Osteocyte (in vitro differentiated cells): ENCODE data around the gene SKOR2. TPM values are rescaled to one million over a fixed set of nuclear protein-coding genes. Genes with fewer than 3 reads are reported as not detected.
"Not testable (repeated sequence)": the region's sequence is repeated elsewhere in the genome, so short reads cannot be mapped to it uniquely, and the experiment has no call there.

Source experiments
- DNase-seq: peaks from one replicate; pipeline ENCODE4 v3.0.0; 2021; ENCODE audit warnings: mixed read lengths; ENCODE audit not compliant: unreplicated experiment; ENCODE audit errors: extremely low spot score
- H3K27ac Mint-ChIP-seq: one replicate; pipeline ENCODE4 v1.8.0; 2021; ENCODE audit warnings: mild to moderate bottlenecking, mixed read lengths; ENCODE audit not compliant: unreplicated experiment
- H3K27me3 Mint-ChIP-seq: one replicate; pipeline ENCODE4 v1.8.0; 2021; ENCODE audit warnings: mixed read lengths; ENCODE audit not compliant: unreplicated experiment
- H3K36me3 Mint-ChIP-seq: one replicate; pipeline ENCODE4 v1.8.0; 2021; ENCODE audit warnings: mixed read lengths; ENCODE audit not compliant: unreplicated experiment
- H3K4me1 Mint-ChIP-seq: one replicate; pipeline ENCODE4 v1.8.0; 2021; ENCODE audit warnings: mixed read lengths; ENCODE audit not compliant: unreplicated experiment
- H3K4me3 Mint-ChIP-seq: one replicate; pipeline ENCODE4 v1.8.0; 2021; ENCODE audit warnings: mild to moderate bottlenecking, moderate library complexity, mixed read lengths; ENCODE audit not compliant: unreplicated experiment
- H3K9me3 Mint-ChIP-seq: one replicate; pipeline ENCODE4 v1.8.0; 2021; ENCODE audit warnings: mixed read lengths; ENCODE audit not compliant: unreplicated experiment
- total RNA-seq: library from RNA; stranded (reverse); gene quantifications from 2 replicates; pipeline ENCODE4 v1.2.1, GENCODE V29; 2021
- TF ChIP-seq, protein P1 (sequence below): fragments of 200-600 bp; sonication (generic); IDR thresholded peaks from 2 replicates; pipeline ENCODE4 v1.5.0; 2021; ENCODE audit warnings: antibody characterized with exemption, mild to moderate bottlenecking, moderate library complexity

Gene SKOR2
- total RNA-seq, 1 donor from 2014 or later = not detected

DNA sequence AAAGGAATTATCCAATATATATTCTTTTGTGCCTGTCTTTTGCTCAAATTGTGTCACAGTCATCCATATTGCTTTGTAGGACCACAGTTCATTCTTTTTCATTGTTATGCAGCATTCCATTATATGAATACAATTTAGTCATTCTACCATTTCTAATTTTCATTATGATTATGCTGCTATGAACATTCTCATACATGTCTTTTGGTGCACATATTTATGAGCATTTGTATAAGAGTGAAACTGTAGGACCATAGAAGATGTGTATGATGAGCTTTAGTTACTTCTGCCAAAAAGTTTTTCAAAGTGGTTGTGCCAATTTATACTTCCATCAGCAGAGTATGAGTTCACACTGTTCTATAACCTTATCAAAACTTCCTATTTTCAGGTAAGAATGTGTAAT lies 83.0 kb downstream of the SKOR2 start:
- Mint-ChIP-seq H3K27me3 (no peaks in the 10 kb centered on the region), H3K27ac (no peak overlapping the region), H3K4me1 (peaks cover 10% of the 10 kb centered on the region), H3K36me3 (no peaks in the 10 kb centered on the region), H3K9me3 (no peaks in the 10 kb centered on the region), H3K4me3 (no peak overlapping the region)
- TF ChIP-seq, protein P1, sequence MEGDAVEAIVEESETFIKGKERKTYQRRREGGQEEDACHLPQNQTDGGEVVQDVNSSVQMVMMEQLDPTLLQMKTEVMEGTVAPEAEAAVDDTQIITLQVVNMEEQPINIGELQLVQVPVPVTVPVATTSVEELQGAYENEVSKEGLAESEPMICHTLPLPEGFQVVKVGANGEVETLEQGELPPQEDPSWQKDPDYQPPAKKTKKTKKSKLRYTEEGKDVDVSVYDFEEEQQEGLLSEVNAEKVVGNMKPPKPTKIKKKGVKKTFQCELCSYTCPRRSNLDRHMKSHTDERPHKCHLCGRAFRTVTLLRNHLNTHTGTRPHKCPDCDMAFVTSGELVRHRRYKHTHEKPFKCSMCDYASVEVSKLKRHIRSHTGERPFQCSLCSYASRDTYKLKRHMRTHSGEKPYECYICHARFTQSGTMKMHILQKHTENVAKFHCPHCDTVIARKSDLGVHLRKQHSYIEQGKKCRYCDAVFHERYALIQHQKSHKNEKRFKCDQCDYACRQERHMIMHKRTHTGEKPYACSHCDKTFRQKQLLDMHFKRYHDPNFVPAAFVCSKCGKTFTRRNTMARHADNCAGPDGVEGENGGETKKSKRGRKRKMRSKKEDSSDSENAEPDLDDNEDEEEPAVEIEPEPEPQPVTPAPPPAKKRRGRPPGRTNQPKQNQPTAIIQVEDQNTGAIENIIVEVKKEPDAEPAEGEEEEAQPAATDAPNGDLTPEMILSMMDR = no peak
- DNase-seq = no peak

DNA sequence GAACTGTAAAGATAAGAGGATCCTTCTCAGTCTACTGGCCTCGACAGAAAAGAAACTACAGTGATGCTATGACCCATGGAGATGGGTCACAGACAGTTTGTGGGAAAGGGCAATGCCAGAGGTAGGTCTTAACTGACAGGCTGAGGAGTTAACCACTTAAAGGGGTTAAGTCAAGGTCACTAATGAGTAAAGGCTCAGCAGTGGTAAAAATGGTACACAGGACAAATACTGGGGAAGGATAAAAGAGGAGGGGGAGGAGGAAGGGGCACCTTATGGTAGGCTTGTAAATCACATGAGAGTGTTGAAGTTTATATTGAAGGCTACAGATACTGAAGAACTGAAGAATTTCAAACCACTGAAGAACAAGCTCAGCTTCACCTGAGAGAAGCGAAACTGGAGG lies 85.2 kb downstream of the SKOR2 start:
- TF ChIP-seq, protein P1 = no peak
- H3K27ac Mint-ChIP-seq = no peak overlapping the region

DNA sequence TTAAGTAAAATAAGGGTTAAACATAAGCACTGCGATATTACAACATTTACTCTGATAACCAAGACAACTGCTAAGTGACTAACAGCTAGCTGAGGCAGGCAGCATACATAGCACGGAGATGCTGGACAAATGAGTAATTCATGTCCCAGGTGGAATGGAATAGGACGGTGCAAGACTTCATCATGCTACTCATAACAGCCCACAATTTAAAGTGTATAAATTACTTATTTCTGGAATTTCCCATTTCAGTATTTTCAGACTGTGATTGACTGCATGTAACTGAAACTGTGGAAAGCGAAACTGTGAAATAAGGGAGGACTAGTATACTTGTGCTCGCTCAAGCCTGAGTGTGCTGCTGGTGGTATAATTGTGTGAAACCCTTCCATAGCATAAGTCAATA lies 88.2 kb downstream of the SKOR2 start:
- no peak for DNase-seq
- H3K9me3 Mint-ChIP-seq = no peaks in the 10 kb centered on the region
- TF ChIP-seq, protein P1 = no peak
- H3K27me3 Mint-ChIP-seq = no peaks in the 10 kb centered on the region
- H3K4me3 Mint-ChIP-seq = no peak overlapping the region
- peaks cover 14% of the 10 kb centered on the region for H3K4me1 Mint-ChIP-seq
- no peak overlapping the region for H3K27ac Mint-ChIP-seq
- peaks cover 2% of the 10 kb centered on the region for H3K36me3 Mint-ChIP-seq

More for the DNA sequence above, 85.2 kb downstream of the SKOR2 start:
- Mint-ChIP-seq H3K27me3 (no peaks in the 10 kb centered on the region), H3K9me3 (no peaks in the 10 kb centered on the region), H3K4me1 (peaks cover 14% of the 10 kb centered on the region), H3K4me3 (no peak overlapping the region), H3K36me3 (no peaks in the 10 kb centered on the region)
- DNase-seq = no peak

DNA sequence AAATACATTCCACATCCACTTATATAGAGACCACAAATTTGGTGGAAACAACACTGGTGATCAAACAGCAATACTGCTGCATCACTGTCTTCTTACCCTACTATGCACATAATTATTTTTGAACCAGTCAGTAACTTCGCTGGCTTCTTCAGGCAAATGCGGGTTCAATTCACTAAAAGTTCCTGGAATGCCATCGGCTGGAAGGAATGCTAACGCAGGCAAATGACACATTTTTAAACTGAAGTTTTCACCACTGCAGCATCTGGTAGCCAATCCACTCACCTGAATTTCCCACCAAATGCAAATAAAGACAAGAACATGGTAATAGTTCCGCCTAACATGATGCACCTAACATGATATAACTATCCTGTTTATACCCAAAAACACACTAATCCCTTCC lies 91.2 kb downstream of the SKOR2 start:
- H3K27ac Mint-ChIP-seq = no peak overlapping the region
- H3K4me1 Mint-ChIP-seq = peaks cover 14% of the 10 kb centered on the region
- no peak overlapping the region for H3K4me3 Mint-ChIP-seq
- peaks cover 11% of the 10 kb centered on the region for H3K36me3 Mint-ChIP-seq
- no peak for DNase-seq
- H3K27me3 Mint-ChIP-seq = no peaks in the 10 kb centered on the region
- H3K9me3 Mint-ChIP-seq = no peaks in the 10 kb centered on the region
- TF ChIP-seq, protein P1 = no peak

DNA sequence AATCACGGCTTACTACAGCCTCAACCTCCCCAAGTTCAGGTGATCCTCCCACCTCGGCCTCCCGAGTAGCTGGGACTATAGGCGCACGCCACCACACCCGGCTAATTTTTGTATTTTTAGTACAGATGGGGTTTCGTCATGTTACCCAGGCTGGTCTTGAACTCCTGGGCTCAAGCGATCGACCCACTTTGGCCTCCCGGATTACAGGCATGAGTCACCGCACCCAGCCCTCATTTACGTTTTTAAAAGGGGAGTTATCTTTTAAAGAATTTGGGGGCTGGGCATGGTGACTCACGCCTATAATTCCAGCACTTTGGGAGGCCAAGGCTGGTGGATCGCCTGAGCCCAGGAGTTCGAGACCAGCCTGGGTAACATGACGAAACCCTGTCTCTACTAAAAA lies 93.1 kb downstream of the SKOR2 start:
- H3K36me3 Mint-ChIP-seq = peaks cover 25% of the 10 kb centered on the region
- not testable (repeated sequence) for H3K4me1 Mint-ChIP-seq

More for the DNA sequence above, 93.1 kb downstream of the SKOR2 start:
- H3K27ac Mint-ChIP-seq, DNase-seq, H3K4me3 Mint-ChIP-seq, H3K9me3 Mint-ChIP-seq, H3K27me3 Mint-ChIP-seq: not testable (repeated sequence)

Other genes with a start within 250 kb of the SKOR2 start
- gene ELOA2, start 216.0 kb downstream of the SKOR2 start, total RNA-seq = not detected in 2 replicates
- gene HDHD2, start 101.2 kb downstream of the SKOR2 start, total RNA-seq = 21.3 and 32.2 TPM in 2 replicates
- gene IER3IP1, start 75.3 kb downstream of the SKOR2 start, total RNA-seq = 14.8 and 15.9 TPM in 2 replicates